ENCODE data around the gene ARMC12. TPM values are rescaled to one million over a fixed set of nuclear protein-coding genes. Genes with fewer than 3 reads are reported as not detected.

The ARMC12 gene
- total RNA-seq, 2 donors from 2014 or later: 0.57 to 0.93 TPM

DNA sequence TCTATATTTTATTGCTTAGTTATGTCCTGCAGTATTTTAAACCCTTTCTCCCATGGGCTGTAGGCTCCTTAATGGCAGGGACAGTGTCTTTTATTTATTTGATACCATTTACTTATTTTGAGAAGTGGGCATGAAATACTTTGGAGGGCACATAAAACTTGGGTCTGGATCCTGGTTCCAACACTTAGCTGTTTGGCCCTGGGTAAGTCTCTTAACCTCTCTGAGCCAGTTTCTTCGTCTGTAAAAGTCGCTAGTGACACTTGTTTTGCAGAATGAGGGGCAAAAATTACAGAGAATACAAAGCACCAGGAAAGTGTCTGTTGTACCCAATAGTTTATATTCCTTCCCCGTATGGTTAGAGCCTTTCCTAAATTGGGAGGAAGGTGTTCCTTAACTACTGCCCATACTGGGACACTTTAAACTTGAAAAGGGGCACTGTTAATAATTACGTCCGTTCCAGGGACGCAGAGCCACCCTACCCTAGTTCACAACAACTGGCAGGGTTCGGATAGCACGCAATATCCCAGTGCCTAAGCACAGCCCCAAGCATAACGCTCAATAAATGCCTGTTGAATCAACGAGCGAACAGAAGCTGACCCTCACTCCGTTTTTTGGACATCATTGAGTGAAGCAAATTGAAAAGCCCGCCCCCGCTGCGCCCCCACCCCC is 6.0 kb upstream of the ARMC12 start:
- Mint-ChIP-seq H3K27ac (no peak overlapping the region), H3K9me3 (no peaks in the 10 kb centered on the region), H3K27me3 (ENCODE audit: insufficient read depth) (peaks cover 52% of the 10 kb centered on the region), H3K4me1 (peaks cover 30% of the 10 kb centered on the region), H3K4me3 (peak overlapping the region; percentile 73), H3K36me3 (ENCODE audit: low read depth) (no peaks in the 10 kb centered on the region)
- Histone ChIP-seq H3K36me3 (ENCODE audit: control insufficient read depth, insufficient read depth, low read length) (no peaks in the 10 kb centered on the region), H3K4me3 (ENCODE audit: low read length) (peak overlapping the region; percentile 77), H3K9ac (ENCODE audit: extremely low read depth, low read length, poor library complexity, severe bottlenecking) (no peak overlapping the region), H3K27ac (ENCODE audit: low read depth, low read length) (peak overlapping the region; percentile 70), H3K27me3 (ENCODE audit: control insufficient read depth, insufficient read depth, low read length, poor library complexity, severe bottlenecking) (peaks cover 22% of the 10 kb centered on the region), H3K9me3 (ENCODE audit: control insufficient read depth, low read length) (no peaks in the 10 kb centered on the region), H3K4me1 (ENCODE audit: control insufficient read depth, insufficient read depth, low read length) (peaks cover 6% of the 10 kb centered on the region)
- WGBS, 2 experiments (ENCODE audit: insufficient coverage in 1 of 2, insufficient read length in 1 of 2): 7 to 10% methylated on average over 8 to 14 of the region's 15 CpGs
- no peak for DNase-seq
- TF ChIP-seq, protein P1, sequence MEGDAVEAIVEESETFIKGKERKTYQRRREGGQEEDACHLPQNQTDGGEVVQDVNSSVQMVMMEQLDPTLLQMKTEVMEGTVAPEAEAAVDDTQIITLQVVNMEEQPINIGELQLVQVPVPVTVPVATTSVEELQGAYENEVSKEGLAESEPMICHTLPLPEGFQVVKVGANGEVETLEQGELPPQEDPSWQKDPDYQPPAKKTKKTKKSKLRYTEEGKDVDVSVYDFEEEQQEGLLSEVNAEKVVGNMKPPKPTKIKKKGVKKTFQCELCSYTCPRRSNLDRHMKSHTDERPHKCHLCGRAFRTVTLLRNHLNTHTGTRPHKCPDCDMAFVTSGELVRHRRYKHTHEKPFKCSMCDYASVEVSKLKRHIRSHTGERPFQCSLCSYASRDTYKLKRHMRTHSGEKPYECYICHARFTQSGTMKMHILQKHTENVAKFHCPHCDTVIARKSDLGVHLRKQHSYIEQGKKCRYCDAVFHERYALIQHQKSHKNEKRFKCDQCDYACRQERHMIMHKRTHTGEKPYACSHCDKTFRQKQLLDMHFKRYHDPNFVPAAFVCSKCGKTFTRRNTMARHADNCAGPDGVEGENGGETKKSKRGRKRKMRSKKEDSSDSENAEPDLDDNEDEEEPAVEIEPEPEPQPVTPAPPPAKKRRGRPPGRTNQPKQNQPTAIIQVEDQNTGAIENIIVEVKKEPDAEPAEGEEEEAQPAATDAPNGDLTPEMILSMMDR (conservative IDR thresholded peaks at IDR 0.05): no peak

DNA sequence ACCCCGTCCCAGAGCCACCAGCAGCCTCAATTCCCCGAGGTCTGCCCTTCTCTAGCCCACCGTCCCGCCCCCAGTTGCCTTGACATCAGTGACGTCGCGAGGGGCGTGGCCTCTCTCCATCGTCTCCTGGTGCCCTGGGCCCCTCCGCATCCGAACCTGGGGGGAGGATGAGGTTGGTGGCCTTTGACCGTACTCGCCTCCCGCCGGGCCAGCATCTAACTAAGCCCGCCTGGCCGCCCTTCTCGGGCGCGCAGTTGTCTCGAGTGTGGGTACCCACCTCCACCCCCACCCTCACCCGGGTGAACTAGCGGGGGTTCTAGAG is 5.5 kb upstream of the ARMC12 start:
- Histone ChIP-seq H3K9me3 (ENCODE audit: control insufficient read depth, low read length) (no peaks in the 10 kb centered on the region), H3K27ac (ENCODE audit: low read depth, low read length) (peak overlapping the region; percentile 93), H3K27me3 (ENCODE audit: control insufficient read depth, insufficient read depth, low read length, poor library complexity, severe bottlenecking) (peaks cover 19% of the 10 kb centered on the region), H3K9ac (ENCODE audit: extremely low read depth, low read length, poor library complexity, severe bottlenecking) (peak overlapping the region; percentile 44), H3K4me3 (ENCODE audit: low read length) (peak overlapping the region; percentile 85), H3K4me1 (ENCODE audit: control insufficient read depth, insufficient read depth, low read length) (peaks cover 3% of the 10 kb centered on the region), H3K36me3 (ENCODE audit: control insufficient read depth, insufficient read depth, low read length) (no peaks in the 10 kb centered on the region)
- peak; percentile 98 for DNase-seq
- WGBS, 2 experiments (ENCODE audit: insufficient coverage in 1 of 2, insufficient read length in 1 of 2): 0% methylated on average over 2 to 23 of the region's 23 CpGs
- TF ChIP-seq, protein P1 (conservative IDR thresholded peaks at IDR 0.05): no peak
- peak overlapping the region; percentile 73 for H3K4me3 Mint-ChIP-seq
- H3K27me3 Mint-ChIP-seq (ENCODE audit: insufficient read depth): peaks cover 47% of the 10 kb centered on the region
- peak overlapping the region; percentile 85 for H3K27ac Mint-ChIP-seq
- no peaks in the 10 kb centered on the region for H3K36me3 Mint-ChIP-seq (ENCODE audit: low read depth)
- H3K4me1 Mint-ChIP-seq: peaks cover 25% of the 10 kb centered on the region
- H3K9me3 Mint-ChIP-seq: no peaks in the 10 kb centered on the region

DNA sequence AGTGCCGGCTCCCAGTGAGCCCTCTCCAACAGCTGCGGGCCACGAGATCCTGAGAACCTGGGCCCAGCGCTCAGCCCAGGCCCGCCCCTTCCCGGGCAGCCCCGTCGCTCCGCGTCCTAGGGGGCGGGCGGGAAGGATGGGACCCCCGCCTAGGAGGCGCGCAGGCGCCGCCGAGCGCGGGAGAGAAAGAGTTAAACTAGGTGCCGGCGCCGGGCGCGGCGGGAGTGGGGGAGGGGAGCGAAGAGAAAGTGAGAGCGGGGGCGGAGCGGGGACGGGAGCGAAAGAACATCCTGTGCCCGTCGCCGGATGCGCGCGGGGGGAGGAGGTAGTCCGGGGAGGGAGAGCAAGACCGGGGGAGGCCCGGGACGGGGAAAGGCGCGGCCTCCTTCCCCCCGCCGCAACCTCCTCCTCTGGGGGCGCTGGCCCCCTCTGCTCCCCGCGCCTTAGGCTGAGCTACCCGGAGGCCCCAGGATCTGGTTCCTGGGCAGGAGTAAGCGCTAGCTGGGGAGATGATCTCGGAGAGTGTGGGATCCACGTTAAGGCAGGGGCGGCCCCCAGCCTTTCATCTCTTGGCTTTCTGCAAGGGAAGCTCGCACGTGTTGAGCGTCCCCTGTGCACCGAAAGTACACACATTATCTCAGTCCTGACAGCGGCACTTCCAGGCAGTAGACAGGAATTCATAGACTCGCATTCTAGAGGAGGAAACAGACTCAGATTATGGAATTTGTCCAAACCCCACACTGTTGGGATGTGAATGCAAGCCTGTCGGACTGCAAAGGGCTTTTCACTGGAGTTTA is 4.9 kb upstream of the ARMC12 start:
- H3K36me3 Mint-ChIP-seq (ENCODE audit: low read depth): no peaks in the 10 kb centered on the region
- H3K9ac ChIP-seq (ENCODE audit: extremely low read depth, low read length, poor library complexity, severe bottlenecking): peak overlapping the region; percentile 44
- peaks cover 3% of the 10 kb centered on the region for H3K4me1 ChIP-seq (ENCODE audit: control insufficient read depth, insufficient read depth, low read length)
- H3K4me3 Mint-ChIP-seq: peak overlapping the region; percentile 73
- peak overlapping the region; percentile 93 for H3K27ac ChIP-seq (ENCODE audit: low read depth, low read length)
- H3K9me3 Mint-ChIP-seq: no peaks in the 10 kb centered on the region
- H3K4me3 ChIP-seq (ENCODE audit: low read length): peak overlapping the region; percentile 85
- no peaks in the 10 kb centered on the region for H3K36me3 ChIP-seq (ENCODE audit: control insufficient read depth, insufficient read depth, low read length)
- no peaks in the 10 kb centered on the region for H3K9me3 ChIP-seq (ENCODE audit: control insufficient read depth, low read length)
- peaks cover 19% of the 10 kb centered on the region for H3K4me1 Mint-ChIP-seq
- H3K27me3 ChIP-seq (ENCODE audit: control insufficient read depth, insufficient read depth, low read length, poor library complexity, severe bottlenecking): peaks cover 19% of the 10 kb centered on the region
- 2 to 7% methylated on average over 13 to 58 of the region's 61 CpGs for WGBS, 2 experiments (ENCODE audit: insufficient coverage in 1 of 2, insufficient read length in 1 of 2)
- H3K27ac Mint-ChIP-seq: peak overlapping the region; percentile 85
- H3K27me3 Mint-ChIP-seq (ENCODE audit: insufficient read depth): peaks cover 41% of the 10 kb centered on the region
- peak; percentile 95 for DNase-seq
- TF ChIP-seq, protein P1 (conservative IDR thresholded peaks at IDR 0.05): no peak

Data from endodermal cell (in vitro differentiated cells).